Adrenal gland (tissue), 12 donors: ENCODE measurements around the gene SH3BP2. TPM values are rescaled to one million over a fixed set of nuclear protein-coding genes. Genes with fewer than 3 reads are reported as not detected.

Experiments
- DNase-seq, 7 donors: peaks; one replicate each; pipeline ENCODE4 v3.0.0-alpha.2; 2019 to 2020
- H3K27ac ChIP-seq, 5 donors: fragments of 200-600 bp; sonication (generic) in 4 of 5; 1 replicate in 3 of 5; 2 replicates in 2 of 5; pipeline versions ENCODE4 v1.5.1 to v1.8.0; 2016 to 2020; ENCODE audit warnings: mild to moderate bottlenecking in 1 of 5
- H3K27me3 ChIP-seq: fragments of 200-600 bp; 2 replicates; pipeline ENCODE4 v1.8.0; 2021
- H3K36me3 ChIP-seq, 2 donors: fragments of 200-600 bp; replicated peaks in 1 of 2; 1 replicate in 1 of 2; 2 replicates in 1 of 2; pipeline versions ENCODE4 v1.5.1 to v1.8.0; 2018 to 2022
- H3K4me1 ChIP-seq, 2 donors: fragments of 200-600 bp; replicated peaks in 1 of 2; 1 replicate in 1 of 2; 2 replicates in 1 of 2; pipeline versions ENCODE4 v1.5.1 to v1.8.0; 2018 to 2021
- H3K4me3 ChIP-seq, 4 donors: fragments of 200-600 bp; sonication (generic) in 3 of 4; one replicate each; pipeline ENCODE4 v1.5.1; 2016 to 2018
- H3K9me3 ChIP-seq, 3 donors: fragments of 200-600 bp; sonication (generic) in 1 of 3; replicated peaks in 1 of 3; 1 replicate in 2 of 3; 2 replicates in 1 of 3; pipeline versions ENCODE4 v1.5.1 to v1.8.0; 2016 to 2021
- POLR2A ChIP-seq, 2 donors: fragments of 450-650 bp; IDR thresholded peaks; one replicate each; pipeline ENCODE4 v1.6.1; 2017; ENCODE audit warnings: antibody characterized with exemption in 2 of 2, mild to moderate bottlenecking in 2 of 2, moderate library complexity in 1 of 2
- WGBS, 4 donors: extraction: QIAGEN DNeasy Blood & Tissue Kit in 2 of 4; methylation state at CpG; one replicate each; pipeline versions ENCODE4 v1.1.5 to v1.1.7; 2013 to 2017; 5-methylcytosine and 5-hydroxymethylcytosine counted together
- intact Hi-C, 2 donors: fragments of 100-400 bp; cut with DNase I; formaldehyde crosslinking; loops; one replicate each; pipeline versions ENCODE4 v1.14.1 to v1.15.0; 2022 to 2023
- polyA plus RNA-seq, 3 donors: library from polyadenylated mRNA; stranded (reverse); fragments of 200-250 nt in 2 of 3; fragments of 350-450 nt in 1 of 3; fragmentation: Illumina TruSeq in 1 of 3; extraction: RNeasy Lipid Tissue Mini Kit (QIAGEN cat#74804) in 1 of 3; gene quantifications; one replicate each; pipeline ENCODE4 v1.2.3, GENCODE V29; 2013 to 2014
- total RNA-seq, 9 donors: library from RNA; depleted of rRNA in 4 of 9; stranded (reverse); fragments of >200 nt in 4 of 9; fragments of 120-200 nt in 1 of 9; fragmentation: NEBNext Ultra II Directional in 1 of 9; extraction: Animal tissue kit (Norgen Biotek cat#: 25700) in 1 of 9; gene quantifications; one replicate each; pipeline versions ENCODE4 v1.1.0 to v1.2.4, GENCODE V29; 2013 to 2023
- TF ChIP-seq, protein P1 (sequence below), 6 experiments: fragments of 450-650 bp in 4 of 6; fragments of 200-600 bp in 2 of 6; sonication (generic) in 1 of 6; IDR thresholded peaks; 1 replicate in 5 of 6; 2 replicates in 1 of 6; pipeline versions ENCODE4 v1.5.1 to v1.8.0; 2016 to 2021; ENCODE audit warnings: antibody characterized with exemption in 6 of 6, mild to moderate bottlenecking in 2 of 6, moderate library complexity in 1 of 6
- donor health status: healthy with polysubstance abuse.
- donor health status: Bipolar disorder and iron deficiency.
- donor health status: DM: yes; HTN: yes; CAD: no.
- donor health status: DM: no; HTN: no; CAD: no.
- donor health status: DM: no; HTN: no; CAD: no.
- donor health status: DM: yes; HTN: yes; CAD: no.

The SH3BP2 gene
- total and polyA plus RNA-seq, 12 donors: 7.7 to 160 (median 36.3) TPM

DNA sequence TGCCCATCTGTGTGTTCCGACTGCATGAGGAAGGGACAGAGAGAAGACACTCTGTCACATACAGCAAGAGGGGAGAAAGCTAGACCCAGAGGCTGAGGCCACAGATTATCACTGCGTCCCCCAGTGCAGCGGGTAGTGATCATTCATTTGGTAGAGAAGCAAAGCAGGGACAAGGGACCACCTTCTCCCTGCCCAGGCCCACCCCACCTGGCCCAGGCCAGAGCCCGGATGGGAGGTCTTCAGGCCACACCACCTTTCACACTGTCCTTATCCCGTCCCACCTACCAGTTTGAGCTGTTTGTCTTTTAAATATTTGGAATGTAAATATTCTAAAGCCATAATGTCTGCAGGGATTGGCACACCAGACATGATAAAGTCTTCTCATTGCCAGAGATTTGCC, 47.4 kb upstream of the SH3BP2 start:
- no peak for DNase-seq
- no peaks in the 10 kb centered on the region for H3K9me3 ChIP-seq
- TF ChIP-seq POLR2A (IDR thresholded peaks at IDR 0.05): no peak
- TF ChIP-seq, protein P1, sequence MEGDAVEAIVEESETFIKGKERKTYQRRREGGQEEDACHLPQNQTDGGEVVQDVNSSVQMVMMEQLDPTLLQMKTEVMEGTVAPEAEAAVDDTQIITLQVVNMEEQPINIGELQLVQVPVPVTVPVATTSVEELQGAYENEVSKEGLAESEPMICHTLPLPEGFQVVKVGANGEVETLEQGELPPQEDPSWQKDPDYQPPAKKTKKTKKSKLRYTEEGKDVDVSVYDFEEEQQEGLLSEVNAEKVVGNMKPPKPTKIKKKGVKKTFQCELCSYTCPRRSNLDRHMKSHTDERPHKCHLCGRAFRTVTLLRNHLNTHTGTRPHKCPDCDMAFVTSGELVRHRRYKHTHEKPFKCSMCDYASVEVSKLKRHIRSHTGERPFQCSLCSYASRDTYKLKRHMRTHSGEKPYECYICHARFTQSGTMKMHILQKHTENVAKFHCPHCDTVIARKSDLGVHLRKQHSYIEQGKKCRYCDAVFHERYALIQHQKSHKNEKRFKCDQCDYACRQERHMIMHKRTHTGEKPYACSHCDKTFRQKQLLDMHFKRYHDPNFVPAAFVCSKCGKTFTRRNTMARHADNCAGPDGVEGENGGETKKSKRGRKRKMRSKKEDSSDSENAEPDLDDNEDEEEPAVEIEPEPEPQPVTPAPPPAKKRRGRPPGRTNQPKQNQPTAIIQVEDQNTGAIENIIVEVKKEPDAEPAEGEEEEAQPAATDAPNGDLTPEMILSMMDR (IDR thresholded peaks at IDR 0.05): no peak
- peaks cover 12 to 16% of the 10 kb centered on the region in 2 donors for H3K4me1 ChIP-seq
- H3K36me3 ChIP-seq: peaks cover 0 to 48% of the 10 kb centered on the region in 2 donors
- WGBS, 4 donors: 90 to 98% (median 94%) methylated on average over 5 of the region's 5 CpGs
- no peak overlapping the region for H3K4me3 ChIP-seq
- peak overlapping the region in 3 of 5 donors; percentile 32 to 87 (median 84) for H3K27ac ChIP-seq
- intact Hi-C loops: no loop called here
- H3K27me3 ChIP-seq: no peaks in the 10 kb centered on the region

DNA sequence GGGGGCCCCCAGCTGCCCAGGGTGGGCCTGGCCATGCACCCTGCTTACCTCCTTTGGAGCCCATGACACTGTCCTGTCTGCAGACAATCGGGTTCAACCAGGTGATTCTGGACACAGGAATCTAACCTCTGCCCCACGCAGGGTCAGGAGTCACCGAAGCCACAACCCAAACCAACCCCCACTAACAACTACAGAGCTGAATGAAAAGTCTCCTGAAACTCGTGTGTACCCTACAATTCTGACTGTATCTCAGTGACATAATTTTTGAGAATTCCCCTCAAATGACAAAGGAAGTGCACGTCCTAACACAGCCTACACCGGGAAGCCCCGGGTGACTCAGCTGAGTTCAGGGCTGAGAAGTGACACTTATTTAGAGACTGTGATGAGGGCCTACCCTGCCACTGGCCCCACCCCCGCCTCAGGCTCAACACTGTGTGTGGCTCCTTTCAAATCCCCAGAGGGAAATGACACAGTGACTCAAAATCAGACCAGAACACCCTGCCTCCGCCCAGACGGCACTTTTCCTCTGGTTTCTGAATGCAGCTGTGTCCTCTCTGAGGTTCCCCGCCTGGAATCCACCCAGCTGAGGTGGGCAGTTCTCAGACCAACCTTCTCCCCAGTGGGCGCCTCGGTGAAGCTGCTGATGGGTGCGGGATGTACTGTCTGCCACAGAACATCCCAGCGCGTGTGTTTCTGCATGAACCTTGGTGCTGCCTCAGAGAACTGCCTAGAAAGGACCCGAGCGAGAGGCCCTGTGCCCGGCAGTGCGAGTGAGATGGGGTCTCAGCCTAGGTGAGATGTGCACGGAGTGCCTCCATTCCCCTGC, 46.7 kb upstream of the SH3BP2 start:
- H3K9me3 ChIP-seq: no peaks in the 10 kb centered on the region
- H3K4me1 ChIP-seq: peaks cover 12 to 16% of the 10 kb centered on the region in 2 donors
- no peaks in the 10 kb centered on the region for H3K27me3 ChIP-seq
- TF ChIP-seq, protein P1 (IDR thresholded peaks at IDR 0.05): no peak
- no peak for TF ChIP-seq POLR2A (IDR thresholded peaks at IDR 0.05)
- H3K36me3 ChIP-seq: peaks cover 0 to 48% of the 10 kb centered on the region in 2 donors
- no peak overlapping the region for H3K4me3 ChIP-seq
- peak overlapping the region in 3 of 5 donors; percentile 32 to 87 (median 84) for H3K27ac ChIP-seq
- 36 to 60% (median 53%) methylated on average over 6 to 21 of the region's 21 CpGs for WGBS, 4 donors
- DNase-seq: peak; percentile 77 to 94 (median 89)
- intact Hi-C loops: no loop called here

DNA sequence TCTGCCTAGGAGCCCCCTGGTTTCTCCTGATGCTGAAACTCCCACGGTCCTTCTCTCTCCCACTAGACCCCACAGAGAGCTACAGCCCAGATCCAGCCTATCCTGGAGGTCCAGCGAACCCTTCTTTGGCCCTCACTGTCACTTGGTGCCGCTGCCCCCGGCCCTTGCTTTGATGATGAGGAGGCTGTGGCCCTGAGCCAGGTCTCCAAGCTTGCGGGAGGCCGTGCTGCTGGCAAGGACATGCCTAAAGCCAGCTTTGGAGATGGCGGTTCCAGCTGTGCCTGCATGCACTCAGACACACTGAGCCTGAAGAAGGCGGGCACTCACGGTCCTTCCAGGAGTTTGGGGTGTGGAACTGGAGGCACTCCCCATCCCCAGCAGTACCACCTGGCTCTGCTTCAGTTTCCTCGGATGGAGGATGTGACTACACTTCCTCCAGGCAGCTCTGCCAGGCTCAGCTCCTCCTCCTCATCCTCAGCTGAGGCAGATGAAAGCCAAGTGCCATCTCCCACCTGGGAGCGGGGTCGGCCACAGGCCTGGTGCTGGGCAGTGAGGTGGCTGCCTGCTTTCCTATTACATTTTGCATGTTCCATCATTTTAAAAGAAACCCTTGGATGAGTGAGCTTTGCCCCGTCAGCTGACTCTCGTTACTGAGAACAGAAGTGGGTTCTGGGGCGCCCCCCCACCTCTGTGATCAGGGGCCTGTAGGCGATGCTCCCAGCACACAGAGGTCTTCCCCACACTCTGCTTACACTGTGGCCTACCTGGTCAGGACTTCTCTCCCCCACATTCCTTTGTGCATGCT, 45.8 kb upstream of the SH3BP2 start:
- Histone ChIP-seq H3K27ac (peak overlapping the region in 2 of 5 donors; percentile 84 to 87), H3K4me3 (no peak overlapping the region), H3K36me3 (peaks cover 0 to 48% of the 10 kb centered on the region in 2 donors), H3K27me3 (no peaks in the 10 kb centered on the region), H3K9me3 (no peaks in the 10 kb centered on the region), H3K4me1 (peaks cover 12 to 16% of the 10 kb centered on the region in 2 donors)
- 81 to 85% (median 84%) methylated on average over 12 to 16 of the region's 16 CpGs for WGBS, 4 donors
- no peak for DNase-seq
- intact Hi-C loops: no loop called here
- TF ChIP-seq POLR2A (IDR thresholded peaks at IDR 0.05): no peak
- TF ChIP-seq, protein P1 (IDR thresholded peaks at IDR 0.05): no peak
